ENCODE results near the gene SPTBN5.

SPTBN5 gene

GRCh38 chr15:41888662-41889253 is 5.1 kb downstream of the SPTBN5 start:
- no peak for TF ChIP-seq CTCF (IDR thresholded peaks at IDR 0.05; ENCODE audit: extremely low read depth, missing control alignments)
- DNase-seq (ENCODE audit: low spot score), result no peak

GRCh38 chr15:41887893-41888292 is 6.0 kb downstream of the SPTBN5 start:
- TF ChIP-seq CTCF (IDR thresholded peaks at IDR 0.05; ENCODE audit: extremely low read depth, missing control alignments), result no peak
- DNase-seq (ENCODE audit: low spot score), result no peak

- no peak for DNase-seq (ENCODE audit: low spot score)
- no peak for TF ChIP-seq CTCF (IDR thresholded peaks at IDR 0.05; ENCODE audit: extremely low read depth, missing control alignments)
Measured at GRCh38 chr15:41887161-41887560, 6.7 kb downstream of the SPTBN5 start.

GRCh38 chr15:41886741-41887140 is 7.1 kb downstream of the SPTBN5 start:
- DNase-seq (ENCODE audit: low spot score), result no peak
- TF ChIP-seq CTCF (IDR thresholded peaks at IDR 0.05; ENCODE audit: extremely low read depth, missing control alignments), result no peak

- no peak for TF ChIP-seq CTCF (IDR thresholded peaks at IDR 0.05; ENCODE audit: extremely low read depth, missing control alignments)
- no peak for DNase-seq (ENCODE audit: low spot score)
Measured at GRCh38 chr15:41885841-41886240, 8.0 kb downstream of the SPTBN5 start.

GRCh38 chr15:41885321-41885720 is 8.5 kb downstream of the SPTBN5 start:
- no peak for TF ChIP-seq CTCF (IDR thresholded peaks at IDR 0.05; ENCODE audit: extremely low read depth, missing control alignments)
- DNase-seq (ENCODE audit: low spot score), result no peak

- no peak for DNase-seq (ENCODE audit: low spot score)
- TF ChIP-seq CTCF (IDR thresholded peaks at IDR 0.05; ENCODE audit: extremely low read depth, missing control alignments), result no peak
Measured at GRCh38 chr15:41884458-41884857, 9.4 kb downstream of the SPTBN5 start.

Measured in GM20000 (cell line).